HepG2 (cell line): ENCODE results near the gene MOGAT3.

ENCODE experiments used
- CHD2 ChIP-seq: IDR thresholded peaks from 2 replicates; pipeline ENCODE4 v1.6.1; 2011; ENCODE audit warnings: low read depth, low read length, improper control_type of control experiment
- CTCF ChIP-seq: sonication (generic); formaldehyde crosslinking; IDR thresholded peaks from 2 replicates; pipeline ENCODE4 v1.5.0; 2020; ENCODE audit warnings: mild to moderate bottlenecking, missing genetic modification reagents, moderate library complexity
- EP300 ChIP-seq, 3 experiments: sonication (generic) in 1 of 3; formaldehyde crosslinking in 1 of 3; IDR thresholded peaks; 2 replicates each; pipeline versions ENCODE4 v1.5.1 to v1.6.1; 2011 to 2020; ENCODE audit warnings: low read depth in 2 of 3, low read length in 2 of 3, borderline replicate concordance in 1 of 3, improper control_type of control experiment in 1 of 3, mild to moderate bottlenecking in 1 of 3, missing genetic modification reagents in 1 of 3, moderate library complexity in 1 of 3
- MYC ChIP-seq: sonication (generic); formaldehyde crosslinking; IDR thresholded peaks from 2 replicates; pipeline ENCODE4 v1.9.0; 2021; ENCODE audit warnings: missing genetic modification reagents, borderline replicate concordance
- NBN ChIP-seq: fragments of 450-650 bp; conservative IDR thresholded peaks from 2 replicates; pipeline ENCODE4 v1.6.1; 2017
- REST ChIP-seq, 2 experiments: IDR thresholded peaks; 2 replicates each; pipeline ENCODE4 v1.6.1; 2011 to 2012; ENCODE audit warnings: low read length in 2 of 2, borderline replicate concordance in 1 of 2, low read depth in 1 of 2, mild to moderate bottlenecking in 1 of 2, moderate library complexity in 1 of 2
- RFX5 ChIP-seq: IDR thresholded peaks from 2 replicates; pipeline ENCODE4 v1.6.1; 2011; ENCODE audit warnings: low read depth, low read length, improper control_type of control experiment
- SIN3B ChIP-seq: fragments of 150-350 bp; IDR thresholded peaks from 2 replicates; pipeline ENCODE4 v1.6.1; 2014; ENCODE audit warnings: low read length
- SKIL ChIP-seq: sonication (generic); formaldehyde crosslinking; IDR thresholded peaks from 2 replicates; pipeline ENCODE4 v1.8.0; 2022; ENCODE audit warnings: missing genetic modification reagents, mild to moderate bottlenecking, moderate library complexity, borderline replicate concordance
- ZBTB1 ChIP-seq: sonication (generic); formaldehyde crosslinking; IDR thresholded peaks from 2 replicates; pipeline ENCODE4 v1.4.0; 2020; ENCODE audit warnings: missing genetic modification reagents, borderline replicate concordance
- ZBTB21 ChIP-seq: sonication (generic); formaldehyde crosslinking; IDR thresholded peaks from 2 replicates; pipeline ENCODE4 v1.4.0; 2020; ENCODE audit warnings: missing genetic modification reagents
- ZBTB43 ChIP-seq: sonication (generic); formaldehyde crosslinking; conservative IDR thresholded peaks from 2 replicates; pipeline ENCODE4 v1.4.0; 2020; ENCODE audit warnings: missing genetic modification reagents
- ZFP41 ChIP-seq: sonication (generic); formaldehyde crosslinking; IDR thresholded peaks from 2 replicates; pipeline ENCODE4 v1.4.0; 2020; ENCODE audit warnings: mild to moderate bottlenecking, missing genetic modification reagents, borderline replicate concordance
- ZNF33B ChIP-seq: sonication (generic); formaldehyde crosslinking; IDR thresholded peaks from 2 replicates; pipeline ENCODE4 v1.5.1; 2020; ENCODE audit warnings: mild to moderate bottlenecking, missing genetic modification reagents

GRCh38 chr7:101205901-101206664 lies 5.2 kb upstream of the MOGAT3 start:
- no peak for TF ChIP-seq ZBTB21
- no peak for TF ChIP-seq EP300 (IDR thresholded peaks at IDR 0.05; ENCODE audit: low read depth in 2 of 2, low read length in 2 of 2)
- no peak for TF ChIP-seq EP300 (CRISPR knock-in tag; IDR thresholded peaks at IDR 0.05; ENCODE audit: borderline replicate concordance)
- no peak for TF ChIP-seq NBN
- no peak for TF ChIP-seq ZBTB43 (CRISPR knock-in tag)
- TF ChIP-seq ZNF33B (CRISPR knock-in tag) = no peak
- TF ChIP-seq REST (IDR thresholded peaks at IDR 0.05; ENCODE audit: borderline replicate concordance in 1 of 2, low read depth in 1 of 2, low read length in 2 of 2) = no peak
- no peak for TF ChIP-seq SIN3B
- no peak for TF ChIP-seq SKIL (CRISPR knock-in tag)
- TF ChIP-seq ZBTB1 (CRISPR knock-in tag) = no peak
- TF ChIP-seq CHD2 = no peak
- no peak for TF ChIP-seq MYC
- TF ChIP-seq CTCF = no peak
- no peak for TF ChIP-seq RFX5
- TF ChIP-seq ZFP41 (CRISPR knock-in tag) = no peak
